ENCODE results near the gene MVB12B.
A peak's percentile ranks its signal among the peaks of the same experiment; 100 is the strongest.

MVB12B gene

DNA sequence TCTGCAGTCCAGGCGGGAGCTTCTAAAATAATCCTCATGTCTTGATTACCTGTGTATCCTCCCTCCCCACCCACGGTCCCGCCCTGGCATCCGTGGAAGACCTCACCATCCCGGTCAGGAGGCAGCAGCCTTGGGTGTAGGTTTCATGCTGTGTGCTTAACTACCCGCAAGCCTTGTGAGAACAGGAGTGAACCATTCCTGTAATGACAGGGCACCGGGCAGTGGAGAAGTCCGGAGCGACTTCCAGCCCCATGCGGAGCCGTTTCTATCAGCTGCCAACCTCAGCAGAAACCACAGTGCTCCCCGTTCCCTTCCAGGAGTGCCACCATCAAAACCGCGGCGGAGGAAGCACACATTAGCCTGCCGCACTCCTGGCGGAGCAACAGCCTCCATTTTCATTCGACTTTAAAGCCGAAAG lies 163.6 kb downstream of the MVB12B start:
- no peak for DNase-seq (ENCODE audit: low read depth)
- no peak for TF ChIP-seq CTCF (IDR thresholded peaks at IDR 0.05; ENCODE audit: control insufficient read depth, insufficient read depth, low read depth, low read length, missing control alignments)

DNA sequence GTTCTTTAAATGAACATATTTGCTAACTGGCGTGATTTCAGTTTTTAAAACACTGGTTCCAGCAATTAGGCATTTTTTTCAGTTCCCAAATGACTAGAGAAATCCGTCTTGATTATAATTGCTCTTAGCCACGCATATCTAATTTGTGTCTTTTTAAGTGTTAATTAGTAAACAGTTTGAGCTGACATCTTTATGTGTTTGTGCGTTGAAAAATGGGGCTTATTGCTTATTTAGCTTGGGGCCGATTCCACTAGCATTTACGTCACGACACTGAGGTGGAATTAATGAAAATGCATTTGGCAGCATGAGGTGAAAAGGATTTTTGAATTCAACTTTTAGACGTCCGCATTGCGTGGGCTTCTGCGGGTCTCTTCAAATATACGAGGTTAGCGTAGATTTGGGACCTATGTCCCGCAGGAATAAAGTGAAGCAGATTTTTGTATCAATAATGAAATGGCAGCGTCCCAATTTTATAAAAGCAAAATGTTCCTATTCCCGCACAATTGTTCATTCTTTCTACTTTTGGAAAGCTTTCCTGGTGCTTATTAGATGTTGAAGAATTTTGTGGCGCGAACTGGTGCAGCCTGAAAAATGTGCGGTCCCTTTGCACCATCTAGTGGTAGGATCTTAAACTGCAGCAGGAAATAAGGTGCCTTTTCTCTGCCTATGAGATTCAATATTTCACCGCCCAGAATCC lies 164.4 kb downstream of the MVB12B start:
- TF ChIP-seq CTCF (IDR thresholded peaks at IDR 0.05; ENCODE audit: control insufficient read depth, insufficient read depth, low read depth, low read length, missing control alignments), result peak; percentile 85
- DNase-seq (ENCODE audit: low read depth), result no peak
- no peak overlapping the region for H3K4me3 ChIP-seq (ENCODE audit: control insufficient read depth, low read depth, low read length)

More for the DNA sequence above, 163.6 kb downstream of the MVB12B start:
- H3K4me3 ChIP-seq (ENCODE audit: control insufficient read depth, low read depth, low read length), result no peak overlapping the region

GRCh38 chr9:126491568-126491879 lies 164.9 kb downstream of the MVB12B start:
- no peak for TF ChIP-seq CTCF (IDR thresholded peaks at IDR 0.05; ENCODE audit: control insufficient read depth, insufficient read depth, low read depth, low read length, missing control alignments)
- no peak for DNase-seq (ENCODE audit: low read depth)
- no peak overlapping the region for H3K4me3 ChIP-seq (ENCODE audit: control insufficient read depth, low read depth, low read length)

- no peak for DNase-seq (ENCODE audit: low read depth)
- no peak overlapping the region for H3K4me3 ChIP-seq (ENCODE audit: control insufficient read depth, low read depth, low read length)
- no peak for TF ChIP-seq CTCF (IDR thresholded peaks at IDR 0.05; ENCODE audit: control insufficient read depth, insufficient read depth, low read depth, low read length, missing control alignments)
Observed at GRCh38 chr9:126491949-126492348, 165.3 kb downstream of the MVB12B start.

DNA sequence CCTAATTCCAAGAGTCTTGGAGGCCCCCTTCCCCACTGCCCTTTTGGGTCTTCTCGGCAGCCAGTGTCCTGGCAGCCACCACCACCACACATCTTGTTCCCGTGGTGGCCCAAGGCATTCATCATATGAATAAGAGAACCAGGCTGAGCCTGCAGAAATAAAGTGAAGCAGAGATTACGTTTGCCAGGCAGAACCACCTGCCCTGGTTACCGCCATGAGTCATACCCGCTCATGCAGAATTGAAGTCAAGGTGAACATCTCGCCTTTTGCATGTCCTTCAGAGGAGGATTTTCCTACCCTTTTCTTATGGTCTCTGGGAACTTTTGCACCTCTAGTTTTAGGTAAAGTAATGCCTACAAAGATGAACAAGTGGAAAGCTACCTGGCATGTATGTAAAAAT lies 167.6 kb downstream of the MVB12B start:
- DNase-seq (ENCODE audit: low read depth), result no peak
- H3K4me3 ChIP-seq (ENCODE audit: control insufficient read depth, low read depth, low read length), result no peak overlapping the region
- TF ChIP-seq CTCF (IDR thresholded peaks at IDR 0.05; ENCODE audit: control insufficient read depth, insufficient read depth, low read depth, low read length, missing control alignments), result no peak

DNA sequence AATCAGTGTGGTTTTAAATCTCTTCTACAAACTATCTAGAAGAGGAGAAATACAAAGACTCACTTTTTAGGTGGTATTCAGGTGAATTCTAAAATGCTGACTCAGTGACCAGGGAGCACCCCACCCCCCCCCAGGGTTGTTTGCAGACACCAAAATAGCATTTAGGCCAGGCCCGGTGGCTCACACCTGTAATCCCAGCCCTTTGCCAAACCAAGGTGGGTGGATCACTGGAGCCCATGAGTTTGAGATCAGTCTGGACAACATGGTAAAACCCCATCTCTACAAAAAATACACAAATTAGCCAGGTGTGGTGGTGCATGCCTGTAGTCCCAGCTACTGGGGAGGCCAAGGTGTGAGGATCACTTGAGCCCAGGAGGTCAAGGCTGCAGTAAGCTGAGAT lies 168.1 kb downstream of the MVB12B start:
- no peak for TF ChIP-seq CTCF (IDR thresholded peaks at IDR 0.05; ENCODE audit: control insufficient read depth, insufficient read depth, low read depth, low read length, missing control alignments)
- no peak for DNase-seq (ENCODE audit: low read depth)
- no peak overlapping the region for H3K4me3 ChIP-seq (ENCODE audit: control insufficient read depth, low read depth, low read length)

All from AG09309 (cell line).